A549 treated with AZD2906 at 1 μM for 4 hours (cell line): ENCODE results near the gene SLC25A22. TPM values are rescaled to one million over a fixed set of nuclear protein-coding genes. Genes with fewer than 3 reads are reported as not detected.

Source experiments
- total RNA-seq: library from RNA; stranded (reverse); fragments of 200-300 nt; extraction: Qiagen RNA extraction; gene quantifications from 5 replicates; pipeline ENCODE4 v1.2.3, GENCODE V29; 2022

The SLC25A22 gene
- 21.2 to 36.1 TPM (median 32.3 TPM) in 5 replicates for total RNA-seq

GRCh38 chr11:798093-798713 is at the start of gene SLC25A22:
TSS of gene SLC25A22 (minus strand) at chr11:798281. CDS start at chr11:795006, 3,275 bp downstream.

GRCh38 chr11:842370-843002 is 44.4 kb upstream of the SLC25A22 start, which contains the start of the genes POLR2L and TSPAN4:
TSS of gene POLR2L (minus strand) at chr11:842529. CDS start at chr11:842508, 21 bp downstream.
TSS of gene TSPAN4 (plus strand) at chr11:842852. CDS start at chr11:850305, 7,453 bp downstream.

GRCh38 chr11:832529-833113 is 34.5 kb upstream of the SLC25A22 start, which contains the start of gene CD151:
TSS of gene CD151 (plus strand) at chr11:832952. CDS start at chr11:836070, 3,118 bp downstream.

GRCh38 chr11:827897-828192 is 29.8 kb upstream of the SLC25A22 start, which contains the start of gene CRACR2B:
TSS of gene CRACR2B (plus strand) at chr11:827919. CDS start at chr11:828608, 689 bp downstream.

GRCh38 chr11:818396-819128 is 20.5 kb upstream of the SLC25A22 start, which contains the start of gene PNPLA2:
TSS of gene PNPLA2 (plus strand) at chr11:818914. CDS start at chr11:819719, 805 bp downstream.

GRCh38 chr11:809287-810039 is 11.4 kb upstream of the SLC25A22 start, which contains the start of gene RPLP2:
TSS of gene RPLP2 (plus strand) at chr11:809967. CDS start at chr11:810235, 268 bp downstream.

GRCh38 chr11:789943-790342 is 8.1 kb downstream of the SLC25A22 start, which contains the start of gene CEND1:
TSS of gene CEND1 (minus strand) at chr11:790090. CDS start at chr11:788576, 1,514 bp downstream.

GRCh38 chr11:777288-778255 is 20.5 kb downstream of the SLC25A22 start, which contains the start of gene GATD1:
TSS of gene GATD1 (minus strand) at chr11:777487. CDS start at chr11:777462, 25 bp downstream.

GRCh38 chr11:747158-748006 is 50.7 kb downstream of the SLC25A22 start, which contains the start of gene TALDO1:
TSS of gene TALDO1 (plus strand) at chr11:747464. CDS start at chr11:747482, 18 bp downstream.

Other genes starting within 250 kb of the SLC25A22 start
- 1.4 to 3.0 TPM (median 2.9 TPM) in 5 replicates for gene LMNTD2, start 237.5 kb downstream of the SLC25A22 start, total RNA-seq
- gene RASSF7, start 237.3 kb downstream of the SLC25A22 start, total RNA-seq, result 48.7 to 64.3 TPM (median 60.3 TPM) in 5 replicates
- gene PHRF1, start 221.8 kb downstream of the SLC25A22 start, total RNA-seq, result 32.6 to 39.0 TPM (median 36.7 TPM) in 5 replicates
- 4.5 to 8.4 TPM (median 7.3 TPM) in 5 replicates for gene IRF7, start 182.3 kb downstream of the SLC25A22 start, total RNA-seq
- gene CDHR5, start 173.3 kb downstream of the SLC25A22 start, total RNA-seq, result 0.03 to 0.41 TPM (median 0.09 TPM) in 5 replicates
- not detected in 5 replicates for gene SCT, start 171.1 kb downstream of the SLC25A22 start, total RNA-seq
- 0.20 to 0.34 TPM (median 0.29 TPM) in 5 replicates for gene DRD4, start 161.0 kb downstream of the SLC25A22 start, total RNA-seq
- 32.1 to 37.2 TPM (median 36.5 TPM) in 5 replicates for gene DEAF1, start 103.1 kb downstream of the SLC25A22 start, total RNA-seq
- gene TMEM80, start 102.5 kb downstream of the SLC25A22 start, total RNA-seq, result 8.1 to 12.3 TPM (median 10.8 TPM) in 5 replicates
- 75.7 to 126 TPM (median 112 TPM) in 5 replicates for gene EPS8L2, start 92.0 kb downstream of the SLC25A22 start, total RNA-seq
- gene TALDO1, start 50.8 kb downstream of the SLC25A22 start, total RNA-seq, result 373 to 432 TPM (median 392 TPM) in 5 replicates
- gene GATD1, start 20.8 kb downstream of the SLC25A22 start, total RNA-seq, result 40.1 to 46.1 TPM (median 41.7 TPM) in 5 replicates
- 1.6 to 2.9 TPM (median 2.1 TPM) in 5 replicates for gene CEND1, start 8.2 kb downstream of the SLC25A22 start, total RNA-seq
- 9.0 to 15.5 TPM (median 13.9 TPM) in 5 replicates for gene PIDD1, start 7.0 kb upstream of the SLC25A22 start, total RNA-seq
- gene RPLP2, start 11.7 kb upstream of the SLC25A22 start, total RNA-seq, result 1,597 to 2,654 TPM (median 2,318 TPM) in 5 replicates
- 37.0 to 61.7 TPM (median 57.7 TPM) in 5 replicates for gene PNPLA2, start 20.6 kb upstream of the SLC25A22 start, total RNA-seq
- gene CRACR2B, start 29.6 kb upstream of the SLC25A22 start, total RNA-seq, result 3.3 to 7.2 TPM (median 6.2 TPM) in 5 replicates
- gene CD151, start 34.7 kb upstream of the SLC25A22 start, total RNA-seq, result 840 to 907 TPM (median 868 TPM) in 5 replicates
- 554 to 741 TPM (median 647 TPM) in 5 replicates for gene POLR2L, start 44.2 kb upstream of the SLC25A22 start, total RNA-seq
- 136 to 205 TPM (median 200 TPM) in 5 replicates for gene TSPAN4, start 44.6 kb upstream of the SLC25A22 start, total RNA-seq
- gene CHID1, start 112.5 kb upstream of the SLC25A22 start, total RNA-seq, result 72.1 to 77.3 TPM (median 74.4 TPM) in 5 replicates
- 26.6 to 35.8 TPM (median 33.6 TPM) in 5 replicates for gene AP2A2, start 127.6 kb upstream of the SLC25A22 start, total RNA-seq
- 0.05 TPM in 1 of 5 replicates, not detected in the others for gene MUC6, start 238.4 kb upstream of the SLC25A22 start, total RNA-seq